ENCODE measurements around the gene CWC27.

Gene CWC27

GRCh38 chr5:64768358-64769312 is at the start of gene CWC27, which contains the start of gene SREK1IP1:
CWC27 (plus strand) TSS chr5:64768930; CDS start chr5:64769147, 217 bp downstream.
SREK1IP1 (minus strand) TSS chr5:64768691; CDS start chr5:64768517, 174 bp downstream.
- DNase-seq (ENCODE audit: low spot score) = peak; percentile 83

GRCh38 chr5:64722588-64722987 is 46.1 kb upstream of the CWC27 start:
- DNase-seq (ENCODE audit: low spot score) = no peak

- no peak for DNase-seq (ENCODE audit: low spot score)
Measured at GRCh38 chr5:64727150-64727549, 41.6 kb upstream of the CWC27 start.

- no peak for DNase-seq (ENCODE audit: low spot score)
Measured at GRCh38 chr5:64742411-64742810, 26.3 kb upstream of the CWC27 start.

GRCh38 chr5:64742821-64743220 is 25.9 kb upstream of the CWC27 start:
- no peak for DNase-seq (ENCODE audit: low spot score)

GRCh38 chr5:64744914-64745313 is 23.8 kb upstream of the CWC27 start:
- peak; percentile 16 for DNase-seq (ENCODE audit: low spot score)

GRCh38 chr5:64746446-64746845 is 22.3 kb upstream of the CWC27 start:
- DNase-seq (ENCODE audit: low spot score) = no peak

GRCh38 chr5:64749385-64749784 is 19.3 kb upstream of the CWC27 start:
- DNase-seq (ENCODE audit: low spot score) = no peak

- no peak for DNase-seq (ENCODE audit: low spot score)
Measured at GRCh38 chr5:64754066-64754465, 14.7 kb upstream of the CWC27 start.

GRCh38 chr5:64758901-64759300 is 9.8 kb upstream of the CWC27 start:
- no peak for DNase-seq (ENCODE audit: low spot score)

- DNase-seq (ENCODE audit: low spot score) = no peak
Measured at GRCh38 chr5:64759960-64760660, 8.6 kb upstream of the CWC27 start.

- no peak for DNase-seq (ENCODE audit: low spot score)
Measured at GRCh38 chr5:64763948-64764503, 4.7 kb upstream of the CWC27 start.

GRCh38 chr5:64765804-64766504 is 2.8 kb upstream of the CWC27 start:
- no peak for DNase-seq (ENCODE audit: low spot score)

- no peak for DNase-seq (ENCODE audit: low spot score)
Measured at GRCh38 chr5:64766941-64767340, 1.8 kb upstream of the CWC27 start.

GRCh38 chr5:64767959-64768357 is 772 bp upstream of the CWC27 start:
- DNase-seq (ENCODE audit: low spot score) = peak; percentile 17

- DNase-seq (ENCODE audit: low spot score) = no peak
Measured at GRCh38 chr5:64769855-64770254, 1.1 kb downstream of the CWC27 start.

- DNase-seq (ENCODE audit: low spot score) = no peak
Measured at GRCh38 chr5:64771736-64772135, 3.0 kb downstream of the CWC27 start.

GRCh38 chr5:64773533-64773932 is 4.8 kb downstream of the CWC27 start:
- DNase-seq (ENCODE audit: low spot score) = no peak

GRCh38 chr5:64775291-64775690 is 6.6 kb downstream of the CWC27 start:
- DNase-seq (ENCODE audit: low spot score) = no peak

- peak; percentile 33 for DNase-seq (ENCODE audit: low spot score)
Measured at GRCh38 chr5:64784451-64785025, 15.8 kb downstream of the CWC27 start.

GRCh38 chr5:64786372-64786771 is 17.6 kb downstream of the CWC27 start:
- DNase-seq (ENCODE audit: low spot score) = no peak

- DNase-seq (ENCODE audit: low spot score) = no peak
Measured at GRCh38 chr5:64788156-64788555, 19.4 kb downstream of the CWC27 start.

Measured in iPS-NIHi11 (cell line).